HepG2 (cell line): ENCODE data around the gene PRSS22. TPM values are rescaled to one million over a fixed set of nuclear protein-coding genes. Genes with fewer than 3 reads are reported as not detected.

Source experiments
- ATF7-NPFF ChIP-seq: sonication (generic); formaldehyde crosslinking; IDR thresholded peaks from 2 replicates; pipeline ENCODE4 v1.8.1; 2023; ENCODE audit warnings: mild to moderate bottlenecking, low read depth, missing genetic modification reagents, moderate library complexity
- HNF1A ChIP-seq, 2 experiments: sonication (generic) in 1 of 2; formaldehyde crosslinking in 1 of 2; IDR thresholded peaks; 2 replicates each; pipeline versions ENCODE4 v1.4.0 to v1.6.1; 2016 to 2020; ENCODE audit warnings: borderline replicate concordance in 1 of 2, low read depth in 1 of 2, mild to moderate bottlenecking in 1 of 2, missing genetic modification reagents in 1 of 2
- KAT2B ChIP-seq: fragments of 150-350 bp; IDR thresholded peaks from 2 replicates; pipeline ENCODE4 v1.6.1; 2014; ENCODE audit warnings: low read depth, low read length, borderline replicate concordance
- MAFF ChIP-seq: IDR thresholded peaks from 2 replicates; pipeline ENCODE4 v1.6.1; 2011; ENCODE audit warnings: low read depth, low read length, improper control_type of control experiment
- MXD3 ChIP-seq: IDR thresholded peaks from 2 replicates; pipeline ENCODE4 v1.6.1; 2016; ENCODE audit warnings: mild to moderate bottlenecking, missing biosample characterization, missing genetic modification reagents
- SAFB2 ChIP-seq: sonication (generic); formaldehyde crosslinking; IDR thresholded peaks from 2 replicates; pipeline ENCODE4 v1.5.1; 2020; ENCODE audit warnings: missing genetic modification reagents, low read depth, mild to moderate bottlenecking, borderline replicate concordance
- THAP11 ChIP-seq: IDR thresholded peaks from 2 replicates; pipeline ENCODE4 v1.6.1; 2016; ENCODE audit warnings: missing biosample characterization, missing genetic modification reagents
- ZBTB7B ChIP-seq: sonication (generic); formaldehyde crosslinking; IDR thresholded peaks from 2 replicates; pipeline ENCODE4 v1.4.0; 2020; ENCODE audit warnings: missing genetic modification reagents
- ZNF350 ChIP-seq: sonication (generic); formaldehyde crosslinking; IDR thresholded peaks from 2 replicates; pipeline ENCODE4 v1.4.0; 2020; ENCODE audit warnings: mild to moderate bottlenecking, low read depth, missing genetic modification reagents, borderline replicate concordance
- ZNF431 ChIP-seq: sonication (generic); formaldehyde crosslinking; IDR thresholded peaks from 2 replicates; pipeline ENCODE4 v1.9.0; 2022; ENCODE audit warnings: missing genetic modification reagents, low read depth, mild to moderate bottlenecking, borderline replicate concordance
- ZNF567 ChIP-seq: sonication (generic); formaldehyde crosslinking; IDR thresholded peaks from 2 replicates; pipeline ENCODE4 v1.8.1; 2023; ENCODE audit warnings: mild to moderate bottlenecking, missing genetic modification reagents, borderline replicate concordance
- ZNF660 ChIP-seq: sonication (generic); formaldehyde crosslinking; IDR thresholded peaks from 2 replicates; pipeline ENCODE4 v1.5.1; 2020; ENCODE audit warnings: mild to moderate bottlenecking, low read depth, missing genetic modification reagents, borderline replicate concordance
- ZNF670 ChIP-seq: sonication (generic); formaldehyde crosslinking; IDR thresholded peaks from 2 replicates; pipeline ENCODE4 v1.8.0; 2022; ENCODE audit warnings: mild to moderate bottlenecking, missing genetic modification reagents, borderline replicate concordance
- ZNF713 ChIP-seq: sonication (generic); formaldehyde crosslinking; IDR thresholded peaks from 2 replicates; pipeline ENCODE4 v1.4.0; 2020; ENCODE audit warnings: mild to moderate bottlenecking, missing genetic modification reagents
- ZNF749 ChIP-seq: sonication (generic); formaldehyde crosslinking; IDR thresholded peaks from 2 replicates; pipeline ENCODE4 v1.8.0; 2022; ENCODE audit warnings: mild to moderate bottlenecking, missing genetic modification reagents, moderate library complexity, borderline replicate concordance
- ZNF75D ChIP-seq: sonication (generic); formaldehyde crosslinking; IDR thresholded peaks from 2 replicates; pipeline ENCODE4 v1.8.1; 2023; ENCODE audit warnings: missing genetic modification reagents, mild to moderate bottlenecking, borderline replicate concordance
- ZNF841 ChIP-seq: sonication (generic); formaldehyde crosslinking; IDR thresholded peaks from 2 replicates; pipeline ENCODE4 v1.8.1; 2023; ENCODE audit warnings: missing genetic modification reagents, borderline replicate concordance
- ZZZ3 ChIP-seq: sonication (generic); formaldehyde crosslinking; IDR thresholded peaks from 2 replicates; pipeline ENCODE4 v1.4.0; 2020; ENCODE audit warnings: missing genetic modification reagents, mild to moderate bottlenecking, borderline replicate concordance
- polyA plus RNA-seq, 8 experiments: library from polyadenylated mRNA; depleted of rRNA in 3 of 8; stranded (reverse) in 7 of 8; unstranded in 1 of 8; fragments of >200 nt; fragmentation: Illumina TruSeq in 4 of 8; extraction: Trizol in 4 of 8; gene quantifications; 2 replicates each; pipeline versions ENCODE4 v1.2.1 to v1.2.3, GENCODE V29; 2011 to 2016; ENCODE audit warnings: low read depth in 4 of 8, missing spikeins in 1 of 8, mixed read lengths in 1 of 8; ENCODE audit not compliant: insufficient read depth in 1 of 8
- total RNA-seq, 5 experiments: library from RNA; depleted of rRNA; stranded (reverse); fragments of >200 nt; fragmentation: Illumina TruSeq; extraction: Trizol; gene quantifications; 2 replicates each; pipeline ENCODE4 v1.2.3, GENCODE V29; 2016; ENCODE audit warnings: low read depth in 1 of 5
- TF ChIP-seq, protein P1 (sequence below): sonication (generic); formaldehyde crosslinking; IDR thresholded peaks from 2 replicates; pipeline ENCODE4 v1.4.0; 2020; ENCODE audit warnings: mild to moderate bottlenecking, missing genetic modification reagents
- TF ChIP-seq, protein P2 (sequence below): sonication (generic); formaldehyde crosslinking; IDR thresholded peaks from 2 replicates; pipeline ENCODE4 v1.4.0; 2020; ENCODE audit warnings: mild to moderate bottlenecking, low read depth, missing genetic modification reagents
- TF ChIP-seq, protein P3 (sequence below): sonication (generic); formaldehyde crosslinking; IDR thresholded peaks from 2 replicates; pipeline ENCODE4 v1.8.0; 2022; ENCODE audit warnings: mild to moderate bottlenecking, missing genetic modification reagents, borderline replicate concordance

PRSS22 gene
- total and polyA plus RNA-seq, 2 of the 13 experiments (the other 11 are each of a cell fraction or from before 2014, with no cell fraction given) = 0.24 to 0.32 TPM

GRCh38 chr16:2883458-2883908, 25.5 kb upstream of the PRSS22 start (continued):
- TF ChIP-seq ZNF670 (CRISPR knock-in tag) = peak; percentile 68; the same call in 1 of the 2 replicates
- TF ChIP-seq ZNF841 = no peak
- 0 out of 2 replicates have a peak, but pooled peaks have one; percentile 19 for TF ChIP-seq ZZZ3 (CRISPR knock-in tag)
- no peak for TF ChIP-seq HNF1A (IDR thresholded peaks at IDR 0.05; ENCODE audit: low read depth)
- TF ChIP-seq HNF1A (CRISPR knock-in tag; IDR thresholded peaks at IDR 0.05; ENCODE audit: borderline replicate concordance) = no peak
- TF ChIP-seq, protein P1, sequence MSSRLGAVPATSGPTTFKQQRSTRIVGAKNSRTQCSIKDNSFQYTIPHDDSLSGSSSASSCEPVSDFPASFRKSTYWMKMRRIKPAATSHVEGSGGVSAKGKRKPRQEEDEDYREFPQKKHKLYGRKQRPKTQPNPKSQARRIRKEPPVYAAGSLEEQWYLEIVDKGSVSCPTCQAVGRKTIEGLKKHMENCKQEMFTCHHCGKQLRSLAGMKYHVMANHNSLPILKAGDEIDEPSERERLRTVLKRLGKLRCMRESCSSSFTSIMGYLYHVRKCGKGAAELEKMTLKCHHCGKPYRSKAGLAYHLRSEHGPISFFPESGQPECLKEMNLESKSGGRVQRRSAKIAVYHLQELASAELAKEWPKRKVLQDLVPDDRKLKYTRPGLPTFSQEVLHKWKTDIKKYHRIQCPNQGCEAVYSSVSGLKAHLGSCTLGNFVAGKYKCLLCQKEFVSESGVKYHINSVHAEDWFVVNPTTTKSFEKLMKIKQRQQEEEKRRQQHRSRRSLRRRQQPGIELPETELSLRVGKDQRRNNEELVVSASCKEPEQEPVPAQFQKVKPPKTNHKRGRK (CRISPR knock-in tag) = no peak
- no peak for TF ChIP-seq KAT2B
- no peak for TF ChIP-seq ZNF749 (CRISPR knock-in tag)
- TF ChIP-seq ZNF567 (CRISPR knock-in tag) = no peak
- no peak for TF ChIP-seq ZNF75D (CRISPR knock-in tag)
- TF ChIP-seq ZNF713 (CRISPR knock-in tag) = no peak
- TF ChIP-seq, protein P2, sequence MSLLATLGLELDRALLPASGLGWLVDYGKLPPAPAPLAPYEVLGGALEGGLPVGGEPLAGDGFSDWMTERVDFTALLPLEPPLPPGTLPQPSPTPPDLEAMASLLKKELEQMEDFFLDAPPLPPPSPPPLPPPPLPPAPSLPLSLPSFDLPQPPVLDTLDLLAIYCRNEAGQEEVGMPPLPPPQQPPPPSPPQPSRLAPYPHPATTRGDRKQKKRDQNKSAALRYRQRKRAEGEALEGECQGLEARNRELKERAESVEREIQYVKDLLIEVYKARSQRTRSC (CRISPR knock-in tag) = no peak
- TF ChIP-seq MXD3 (CRISPR knock-in tag) = peak; percentile 9; the same call in 1 of the 2 replicates
- TF ChIP-seq THAP11 = no peak
- TF ChIP-seq, protein P3, sequence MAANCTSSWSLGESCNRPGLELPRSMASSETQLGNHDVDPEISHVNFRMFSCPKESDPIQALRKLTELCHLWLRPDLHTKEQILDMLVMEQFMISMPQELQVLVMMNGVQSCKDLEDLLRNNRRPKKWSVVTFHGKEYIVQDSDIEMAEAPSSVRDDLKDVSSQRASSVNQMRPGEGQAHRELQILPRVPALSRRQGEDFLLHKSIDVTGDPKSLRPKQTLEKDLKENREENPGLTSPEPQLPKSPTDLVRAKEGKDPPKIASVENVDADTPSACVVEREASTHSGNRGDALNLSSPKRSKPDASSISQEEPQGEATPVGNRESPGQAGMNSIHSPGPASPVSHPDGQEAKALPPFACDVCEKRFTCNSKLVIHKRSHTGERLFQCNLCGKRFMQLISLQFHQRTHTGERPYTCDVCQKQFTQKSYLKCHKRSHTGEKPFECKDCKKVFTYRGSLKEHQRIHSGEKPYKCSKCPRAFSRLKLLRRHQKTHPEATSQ (CRISPR knock-in tag) = no peak
- TF ChIP-seq ATF7-NPFF (CRISPR knock-in tag) = no peak; the same call in 1 of the 2 replicates
- TF ChIP-seq ZNF660 (CRISPR knock-in tag) = no peak
- TF ChIP-seq MAFF = no peak
- TF ChIP-seq ZBTB7B = no peak
- no peak for TF ChIP-seq ZNF350 (CRISPR knock-in tag)
- no peak for TF ChIP-seq SAFB2 (CRISPR knock-in tag)
- no peak for TF ChIP-seq ZNF431
